ENCODE results near the gene HNRNPUL1. TPM values are rescaled to one million over a fixed set of nuclear protein-coding genes. Genes with fewer than 3 reads are reported as not detected.

Gene HNRNPUL1
- total RNA-seq, 2 experiments from 2014 or later: 255 to 259 TPM

GRCh38 chr19:41305927-41306793 is 42.0 kb downstream of the HNRNPUL1 start:
- peak overlapping the region; percentile 22 for H3K4me3 Mint-ChIP-seq
- DNase-seq: no peak
- peaks cover 9% of the 10 kb centered on the region for H3K27me3 Mint-ChIP-seq
- H3K4me1 Mint-ChIP-seq: peaks cover 79% of the 10 kb centered on the region
- H3K36me3 Mint-ChIP-seq: peaks cover 49% of the 10 kb centered on the region
- H3K9me3 Mint-ChIP-seq: no peaks in the 10 kb centered on the region
- peak overlapping the region; percentile 97 for H3K27ac Mint-ChIP-seq

GRCh38 chr19:41307090-41307875 is 43.1 kb downstream of the HNRNPUL1 start:
- Mint-ChIP-seq H3K9me3 (no peaks in the 10 kb centered on the region), H3K27ac (peak overlapping the region; percentile 97), H3K36me3 (peaks cover 41% of the 10 kb centered on the region)

GRCh38 chr19:41307954-41308449 is 43.8 kb downstream of the HNRNPUL1 start:
- peaks cover 40% of the 10 kb centered on the region for H3K36me3 Mint-ChIP-seq
- no peak for DNase-seq
- H3K27ac Mint-ChIP-seq: peak overlapping the region; percentile 97
- H3K9me3 Mint-ChIP-seq: no peaks in the 10 kb centered on the region
- H3K4me3 Mint-ChIP-seq: peak overlapping the region; percentile 97
- peaks cover 71% of the 10 kb centered on the region for H3K4me1 Mint-ChIP-seq
- peaks cover 9% of the 10 kb centered on the region for H3K27me3 Mint-ChIP-seq

More at GRCh38 chr19:41307090-41307875, 43.1 kb downstream of the HNRNPUL1 start:
- DNase-seq: no peak
- peak overlapping the region; percentile 22 for H3K4me3 Mint-ChIP-seq
- H3K27me3 Mint-ChIP-seq: peaks cover 9% of the 10 kb centered on the region
- peaks cover 75% of the 10 kb centered on the region for H3K4me1 Mint-ChIP-seq

GRCh38 chr19:41308450-41309179 is 44.4 kb downstream of the HNRNPUL1 start:
- Mint-ChIP-seq H3K4me1 (peaks cover 67% of the 10 kb centered on the region), H3K27ac (peak overlapping the region; percentile 97), H3K4me3 (peak overlapping the region; percentile 97), H3K36me3 (peaks cover 43% of the 10 kb centered on the region), H3K27me3 (peaks cover 9% of the 10 kb centered on the region), H3K9me3 (no peaks in the 10 kb centered on the region)
- DNase-seq: peak; percentile 85

- peak overlapping the region; percentile 97 for H3K27ac Mint-ChIP-seq
- H3K9me3 Mint-ChIP-seq: no peaks in the 10 kb centered on the region
- peaks cover 36% of the 10 kb centered on the region for H3K36me3 Mint-ChIP-seq
- DNase-seq: no peak
- H3K27me3 Mint-ChIP-seq: peaks cover 9% of the 10 kb centered on the region
- peaks cover 60% of the 10 kb centered on the region for H3K4me1 Mint-ChIP-seq
- H3K4me3 Mint-ChIP-seq: peak overlapping the region; percentile 97
These were observed 45.2 kb downstream of the HNRNPUL1 start for GRCh38 chr19:41309180-41310032.

DNA sequence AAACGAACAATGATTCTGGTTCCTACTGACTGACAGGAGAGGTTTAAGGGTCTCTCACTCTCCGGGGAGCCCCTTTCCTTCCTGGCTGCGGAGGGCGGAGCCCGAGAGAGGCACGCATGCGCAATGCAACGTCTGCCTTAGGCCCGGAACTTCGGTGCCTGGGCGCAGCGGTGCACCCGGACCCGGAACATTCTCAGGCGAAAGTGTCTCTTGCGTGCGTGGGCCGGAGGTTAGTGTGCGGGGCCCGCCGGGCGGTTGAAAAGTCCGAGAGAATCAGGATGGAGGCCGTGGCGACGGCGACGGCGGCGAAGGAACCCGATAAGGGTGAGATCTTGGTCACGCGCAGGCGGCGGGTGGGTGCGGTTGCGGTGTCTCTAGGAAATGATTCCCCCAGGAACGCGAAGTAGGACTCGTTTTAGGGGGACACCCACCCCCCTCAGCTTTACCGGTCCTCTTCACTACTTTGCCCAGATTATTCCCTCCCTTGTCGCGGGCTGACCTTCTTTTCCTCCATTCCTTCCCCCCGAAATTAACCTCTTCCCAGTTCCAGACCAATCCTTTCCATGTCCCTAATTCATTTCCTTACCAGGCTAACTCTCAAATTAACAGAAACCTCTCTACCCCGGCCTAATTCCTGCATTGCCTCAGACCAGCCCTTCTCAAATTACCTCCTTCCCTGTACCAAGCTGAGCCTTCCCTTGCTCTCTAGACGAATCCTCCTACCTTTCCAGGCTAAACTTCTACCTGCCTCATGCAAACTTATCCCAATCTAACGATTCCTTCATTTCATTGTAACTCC is 46.1 kb downstream of the HNRNPUL1 start, which contains the start of gene CCDC97:
Gene CCDC97, plus strand, starts transcription at position 140 of the 799 bp plus-strand sequence. Its CDS starts 139 bp downstream, at position 279.
- Mint-ChIP-seq H3K27ac (peak within 1 kb of the TSS; percentile 97), H3K9me3 (no peaks in the 10 kb centered on the region), H3K27me3 (peaks cover 9% of the 10 kb centered on the region), H3K36me3 (peaks cover 32% of the 10 kb centered on the region), H3K4me3 (peak within 1 kb of the TSS; percentile 97), H3K4me1 (peaks cover 53% of the 10 kb centered on the region)
- DNase-seq: peak; percentile 89

DNA sequence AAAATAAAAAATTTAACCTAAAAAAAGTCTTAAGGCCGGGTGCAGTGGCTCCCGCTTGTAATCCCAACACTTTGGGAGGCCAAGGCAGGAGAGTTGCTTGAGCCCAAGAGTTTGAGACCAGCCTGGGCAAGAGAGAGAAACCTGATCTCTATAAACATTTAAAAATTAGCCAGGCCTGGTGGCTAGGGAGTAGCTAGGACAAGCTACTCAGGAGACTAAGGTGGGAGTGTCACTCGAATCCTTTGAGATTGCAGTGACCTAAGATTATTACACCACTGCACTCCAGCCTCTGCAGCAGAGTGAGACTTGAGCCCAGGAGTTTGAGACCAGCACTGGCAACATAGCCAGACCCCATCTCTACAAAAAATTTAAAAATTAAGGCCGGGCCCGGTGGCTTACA is 46.9 kb downstream of the HNRNPUL1 start:
- H3K36me3 Mint-ChIP-seq: peaks cover 29% of the 10 kb centered on the region
- peaks cover 46% of the 10 kb centered on the region for H3K4me1 Mint-ChIP-seq
- no peaks in the 10 kb centered on the region for H3K9me3 Mint-ChIP-seq
- peak overlapping the region; percentile 97 for H3K4me3 Mint-ChIP-seq
- H3K27ac Mint-ChIP-seq: no peak overlapping the region
- no peak for DNase-seq
- peaks cover 9% of the 10 kb centered on the region for H3K27me3 Mint-ChIP-seq

DNA sequence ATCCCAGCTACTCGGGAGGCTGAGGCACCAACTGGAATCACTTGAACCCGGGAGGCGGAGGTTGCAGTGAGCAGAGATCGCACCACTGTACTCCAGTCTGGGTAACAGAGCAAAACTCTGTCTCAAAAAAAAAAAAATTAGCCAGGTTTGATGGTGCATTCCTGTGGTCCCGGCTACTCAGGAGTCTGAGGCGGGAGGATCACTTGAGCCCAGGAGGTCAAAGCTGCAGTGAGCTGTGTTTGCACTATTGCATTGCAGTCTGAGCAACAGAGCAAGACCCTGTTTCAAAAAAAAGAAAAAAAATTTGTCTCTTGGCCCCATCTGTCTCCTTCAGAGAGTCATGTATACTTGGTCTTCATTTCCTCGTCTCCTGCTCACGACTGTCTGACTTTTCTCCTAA is 47.4 kb downstream of the HNRNPUL1 start:
- Mint-ChIP-seq H3K4me1 (peaks cover 42% of the 10 kb centered on the region), H3K36me3 (peaks cover 28% of the 10 kb centered on the region), H3K27ac (peak overlapping the region; percentile 40), H3K9me3 (no peaks in the 10 kb centered on the region), H3K27me3 (peaks cover 9% of the 10 kb centered on the region), H3K4me3 (peak overlapping the region; percentile 97)
- no peak for DNase-seq

- peaks cover 11% of the 10 kb centered on the region for H3K4me1 Mint-ChIP-seq
- no peaks in the 10 kb centered on the region for H3K27me3 Mint-ChIP-seq
- H3K9me3 Mint-ChIP-seq: no peaks in the 10 kb centered on the region
- no peak for DNase-seq
- peaks cover 29% of the 10 kb centered on the region for H3K36me3 Mint-ChIP-seq
- H3K4me3 Mint-ChIP-seq: no peak overlapping the region
- peak overlapping the region; percentile 30 for H3K27ac Mint-ChIP-seq
These were observed 52.2 kb downstream of the HNRNPUL1 start for GRCh38 chr19:41316306-41316920.

GRCh38 chr19:41318696-41319499 is 54.7 kb downstream of the HNRNPUL1 start:
- Mint-ChIP-seq H3K27ac (peak overlapping the region; percentile 42), H3K27me3 (no peaks in the 10 kb centered on the region), H3K36me3 (peaks cover 20% of the 10 kb centered on the region), H3K4me3 (no peak overlapping the region), H3K9me3 (no peaks in the 10 kb centered on the region), H3K4me1 (peaks cover 15% of the 10 kb centered on the region)
- DNase-seq: no peak

- peak overlapping the region; percentile 42 for H3K27ac Mint-ChIP-seq
- peaks cover 20% of the 10 kb centered on the region for H3K36me3 Mint-ChIP-seq
- no peak overlapping the region for H3K4me3 Mint-ChIP-seq
- H3K4me1 Mint-ChIP-seq: peaks cover 21% of the 10 kb centered on the region
- no peaks in the 10 kb centered on the region for H3K9me3 Mint-ChIP-seq
- no peaks in the 10 kb centered on the region for H3K27me3 Mint-ChIP-seq
- no peak for DNase-seq
These were observed 55.5 kb downstream of the HNRNPUL1 start for GRCh38 chr19:41319500-41320184.

- Mint-ChIP-seq H3K9me3 (no peaks in the 10 kb centered on the region), H3K27me3 (no peaks in the 10 kb centered on the region), H3K36me3 (peaks cover 21% of the 10 kb centered on the region), H3K4me3 (no peak overlapping the region), H3K4me1 (peaks cover 24% of the 10 kb centered on the region), H3K27ac (peak overlapping the region; percentile 42)
- DNase-seq: no peak
These were observed 56.0 kb downstream of the HNRNPUL1 start for GRCh38 chr19:41320185-41320518.
